ENCODE results near the gene COL15A1.

Gene COL15A1

GRCh38 chr9:99076483-99077171 is 132.9 kb downstream of the COL15A1 start:
- CTCF ChIA-PET: no interaction called here
- POLR2A ChIA-PET: no interaction called here
- TF ChIP-seq ARNT (IDR thresholded peaks at IDR 0.05) (no peak), TARDBP (IDR thresholded peaks at IDR 0.05) (no peak), SP1 (IDR thresholded peaks at IDR 0.05) (no peak), FOXA1 (IDR thresholded peaks at IDR 0.05) (no peak), ELF4 (IDR thresholded peaks at IDR 0.05) (no peak), SUZ12 (IDR thresholded peaks at IDR 0.05) (no peak), ZNF384 (IDR thresholded peaks at IDR 0.05) (no peak), L3MBTL2 (conservative IDR thresholded peaks at IDR 0.05) (no peak), FOXK2 (IDR thresholded peaks at IDR 0.05) (no peak), HDGF (IDR thresholded peaks at IDR 0.05; ENCODE audit: borderline replicate concordance) (no peak), NFRKB (IDR thresholded peaks at IDR 0.05) (no peak)
- no peak for DNase-seq (ENCODE audit: extremely low spot score)

GRCh38 chr9:99078717-99079116 is 135.0 kb downstream of the COL15A1 start:
- DNase-seq (ENCODE audit: extremely low spot score): no peak
- ChIA-PET CTCF (interaction anchor here (1.3 kb wide), 1 partner anchor 14 kb away, joined by 3 read pairs; no protein-coding TSS in a partner anchor), POLR2A (no interaction called here)
- no peak for TF ChIP-seq NFRKB (IDR thresholded peaks at IDR 0.05)
- TF ChIP-seq FOXA1 (IDR thresholded peaks at IDR 0.05): no peak
- no peak for TF ChIP-seq ARNT (IDR thresholded peaks at IDR 0.05)

- no peak for DNase-seq (ENCODE audit: extremely low spot score)
- ChIA-PET POLR2A (no interaction called here), CTCF (no interaction called here)
- TF ChIP-seq L3MBTL2 (conservative IDR thresholded peaks at IDR 0.05): no peak
- no peak for TF ChIP-seq SUZ12 (IDR thresholded peaks at IDR 0.05)
- no peak for TF ChIP-seq FOXA1 (IDR thresholded peaks at IDR 0.05)
- no peak for TF ChIP-seq FOXK2 (IDR thresholded peaks at IDR 0.05)
- no peak for TF ChIP-seq FOXM1 (IDR thresholded peaks at IDR 0.05; ENCODE audit: borderline replicate concordance)
- TF ChIP-seq SP1 (IDR thresholded peaks at IDR 0.05): no peak
- TF ChIP-seq BHLHE40 (IDR thresholded peaks at IDR 0.05; ENCODE audit: borderline replicate concordance): no peak
- TF ChIP-seq LEF1 (IDR thresholded peaks at IDR 0.05; ENCODE audit: borderline replicate concordance): no peak
- TF ChIP-seq TARDBP (IDR thresholded peaks at IDR 0.05): no peak
- TF ChIP-seq ELF4 (IDR thresholded peaks at IDR 0.05): no peak
- no peak for TF ChIP-seq ARNT (IDR thresholded peaks at IDR 0.05)
- no peak for TF ChIP-seq CTBP1 (IDR thresholded peaks at IDR 0.05; ENCODE audit: borderline replicate concordance)
- TF ChIP-seq NFRKB (IDR thresholded peaks at IDR 0.05): no peak
- TF ChIP-seq PKNOX1 (IDR thresholded peaks at IDR 0.05): no peak
- TF ChIP-seq HDGF (IDR thresholded peaks at IDR 0.05; ENCODE audit: borderline replicate concordance): no peak
- no peak for TF ChIP-seq ZNF384 (IDR thresholded peaks at IDR 0.05)
Measured at GRCh38 chr9:99079542-99079941, 135.8 kb downstream of the COL15A1 start.

- CTCF ChIA-PET: interaction anchor here (0.5 to 0.6 kb wide), 2 partner anchors 15 to 149 kb away, joined by 3 read pairs; no protein-coding TSS in a partner anchor
- TF ChIP-seq ELF4 (IDR thresholded peaks at IDR 0.05) (no peak), L3MBTL2 (conservative IDR thresholded peaks at IDR 0.05) (no peak), FOXK2 (IDR thresholded peaks at IDR 0.05) (no peak), ARNT (IDR thresholded peaks at IDR 0.05) (no peak), ZNF384 (IDR thresholded peaks at IDR 0.05) (no peak), NFRKB (IDR thresholded peaks at IDR 0.05) (no peak), PKNOX1 (IDR thresholded peaks at IDR 0.05) (no peak), TARDBP (IDR thresholded peaks at IDR 0.05) (no peak), SUZ12 (IDR thresholded peaks at IDR 0.05) (no peak), FOXA1 (IDR thresholded peaks at IDR 0.05) (no peak), BHLHE40 (IDR thresholded peaks at IDR 0.05; ENCODE audit: borderline replicate concordance) (no peak), CTBP1 (IDR thresholded peaks at IDR 0.05; ENCODE audit: borderline replicate concordance) (no peak), FOXM1 (IDR thresholded peaks at IDR 0.05; ENCODE audit: borderline replicate concordance) (no peak), HDGF (IDR thresholded peaks at IDR 0.05; ENCODE audit: borderline replicate concordance) (no peak), LEF1 (IDR thresholded peaks at IDR 0.05; ENCODE audit: borderline replicate concordance) (no peak), SP1 (IDR thresholded peaks at IDR 0.05) (no peak)
- POLR2A ChIA-PET: no interaction called here
- no peak for DNase-seq (ENCODE audit: extremely low spot score)
Measured at GRCh38 chr9:99083051-99083450, 139.3 kb downstream of the COL15A1 start.

GRCh38 chr9:99085949-99086948 is 142.5 kb downstream of the COL15A1 start:
- ChIA-PET POLR2A (no interaction called here), CTCF (no interaction called here)
- TF ChIP-seq CTBP1 (IDR thresholded peaks at IDR 0.05; ENCODE audit: borderline replicate concordance) (no peak), FOXA1 (IDR thresholded peaks at IDR 0.05) (no peak), FOXM1 (IDR thresholded peaks at IDR 0.05; ENCODE audit: borderline replicate concordance) (no peak), SP1 (IDR thresholded peaks at IDR 0.05) (no peak), PKNOX1 (IDR thresholded peaks at IDR 0.05) (no peak), ELF4 (IDR thresholded peaks at IDR 0.05) (no peak), L3MBTL2 (conservative IDR thresholded peaks at IDR 0.05) (no peak), SUZ12 (IDR thresholded peaks at IDR 0.05) (no peak), FOXK2 (IDR thresholded peaks at IDR 0.05) (no peak), HDGF (IDR thresholded peaks at IDR 0.05; ENCODE audit: borderline replicate concordance) (no peak), BHLHE40 (IDR thresholded peaks at IDR 0.05; ENCODE audit: borderline replicate concordance) (no peak), TARDBP (IDR thresholded peaks at IDR 0.05) (no peak), ARNT (IDR thresholded peaks at IDR 0.05) (no peak), NFRKB (IDR thresholded peaks at IDR 0.05) (no peak), LEF1 (IDR thresholded peaks at IDR 0.05; ENCODE audit: borderline replicate concordance) (no peak), ZNF384 (IDR thresholded peaks at IDR 0.05) (no peak)
- DNase-seq (ENCODE audit: extremely low spot score): no peak
